ENCODE measurements around the gene FBLN5. TPM values are rescaled to one million over a fixed set of nuclear protein-coding genes. Genes with fewer than 3 reads are reported as not detected.
A peak's percentile ranks its signal among the peaks of the same experiment; 100 is the strongest.

The FBLN5 gene
- total and polyA plus RNA-seq, 5 experiments from 2014 or later = 7.2 to 37.7 (median 21.2) TPM

GRCh38 chr14:91918186-91918883, 29.2 kb downstream of the FBLN5 start:
- DNase-seq (no peak), ATAC-seq (no peak)
- Mint-ChIP-seq H3K27me3 (no peaks in the 10 kb centered on the region), H3K27ac (no peak overlapping the region), H3K4me1 (no peaks in the 10 kb centered on the region), H3K9me3 (peaks cover 0 to 4% (median 0%) of the 10 kb centered on the region in 9 donors), H3K4me3 (no peak overlapping the region), H3K36me3 (peaks cover 0 to 5% (median 1%) of the 10 kb centered on the region in 3 donors)
- POLR2A ChIA-PET = interaction anchor here (0.7 kb wide), 1 partner anchor 44 kb away, joined by 4 read pairs; no protein-coding TSS in a partner anchor

- no peak for ATAC-seq
- H3K9me3 Mint-ChIP-seq = peaks cover 0 to 4% (median 0%) of the 10 kb centered on the region in 9 donors
- peak overlapping the region in 2 of 10 donors; percentile 77 to 82 for H3K27ac Mint-ChIP-seq
- no peak for DNase-seq
- POLR2A ChIA-PET = interaction anchor here (0.7 to 2.1 kb wide), 10 partner anchors 16 to 102 kb away, joined by 3 to 15 read pairs (median 4); partner anchors contain the start of gene TC2N
- H3K4me1 Mint-ChIP-seq = peaks cover 10 to 33% (median 23%) of the 10 kb centered on the region in 4 donors
- peak overlapping the region in 1 of 10 donors; percentile 33 for H3K4me3 Mint-ChIP-seq
- no peaks in the 10 kb centered on the region for H3K27me3 Mint-ChIP-seq
- peaks cover 0 to 5% (median 1%) of the 10 kb centered on the region in 3 donors for H3K36me3 Mint-ChIP-seq
These were observed 35.5 kb downstream of the FBLN5 start for GRCh38 chr14:91912035-91912434.

- Mint-ChIP-seq H3K4me3 (peak overlapping the region in 7 of 10 donors; percentile 1 to 51 (median 39)), H3K9me3 (peaks cover 0 to 4% (median 0%) of the 10 kb centered on the region in 9 donors), H3K27ac (peak overlapping the region; percentile 22 to 87 (median 72)), H3K27me3 (no peaks in the 10 kb centered on the region), H3K36me3 (peaks cover 0 to 5% (median 1%) of the 10 kb centered on the region in 3 donors), H3K4me1 (peaks cover 11 to 33% (median 23%) of the 10 kb centered on the region in 4 donors)
- ATAC-seq (peak; percentile 90 to 92), DNase-seq (peak; percentile 12 to 73 (median 48))
- POLR2A ChIA-PET = interaction anchor here (0.7 to 2.1 kb wide), 13 partner anchors 15 to 402 kb away, joined by 3 to 15 read pairs (median 4); partner anchors contain the start of genes PPP4R3A and TC2N
These were observed 35.9 kb downstream of the FBLN5 start for GRCh38 chr14:91911474-91912032.

- no peaks in the 10 kb centered on the region for H3K36me3 Mint-ChIP-seq
- H3K4me3 Mint-ChIP-seq = no peak overlapping the region
- H3K27ac Mint-ChIP-seq = peak overlapping the region in 2 of 10 donors; percentile 55 to 58
- DNase-seq (no peak), ATAC-seq (no peak)
- no peaks in the 10 kb centered on the region for H3K9me3 Mint-ChIP-seq
- H3K27me3 Mint-ChIP-seq = no peaks in the 10 kb centered on the region
- H3K4me1 Mint-ChIP-seq = peaks cover 11 to 33% (median 24%) of the 10 kb centered on the region in 4 donors
- POLR2A ChIA-PET = interaction anchor here (0.7 to 1.7 kb wide), 5 partner anchors 17 to 400 kb away, joined by 3 to 15 read pairs (median 5); partner anchors contain the start of genes PPP4R3A and TC2N
These were observed 37.3 kb downstream of the FBLN5 start for GRCh38 chr14:91910196-91910595.

GRCh38 chr14:91906374-91906773, 41.1 kb downstream of the FBLN5 start:
- DNase-seq (no peak), ATAC-seq (no peak)

GRCh38 chr14:91904956-91905645, 42.4 kb downstream of the FBLN5 start:
- DNase-seq (no peak), ATAC-seq (no peak)
- Mint-ChIP-seq H3K36me3 (no peaks in the 10 kb centered on the region), H3K27ac (peak overlapping the region in 1 of 10 donors; percentile 2), H3K27me3 (no peaks in the 10 kb centered on the region), H3K4me1 (peaks cover 11 to 19% (median 15%) of the 10 kb centered on the region in 4 donors), H3K9me3 (no peaks in the 10 kb centered on the region), H3K4me3 (no peak overlapping the region)
- POLR2A ChIA-PET = interaction anchor here (1.1 kb wide), 1 partner anchor 32 kb away, joined by 4 read pairs; no protein-coding TSS in a partner anchor

More at GRCh38 chr14:91906374-91906773, 41.1 kb downstream of the FBLN5 start:
- Mint-ChIP-seq H3K4me1 (peaks cover 14 to 27% (median 26%) of the 10 kb centered on the region in 4 donors), H3K9me3 (no peaks in the 10 kb centered on the region), H3K4me3 (no peak overlapping the region), H3K27me3 (no peaks in the 10 kb centered on the region), H3K36me3 (no peaks in the 10 kb centered on the region), H3K27ac (peak overlapping the region in 1 of 10 donors; percentile 11)
- POLR2A ChIA-PET = interaction anchor here (0.9 to 1.4 kb wide), 2 partner anchors 32 to 34 kb away, joined by 4 read pairs; no protein-coding TSS in a partner anchor

- Mint-ChIP-seq H3K36me3 (no peaks in the 10 kb centered on the region), H3K4me1 (peaks cover 10 to 21% (median 13%) of the 10 kb centered on the region in 4 donors), H3K27ac (no peak overlapping the region), H3K27me3 (no peaks in the 10 kb centered on the region), H3K4me3 (no peak overlapping the region), H3K9me3 (no peaks in the 10 kb centered on the region)
- no peak for ATAC-seq
- DNase-seq = no peak
- POLR2A ChIA-PET = interaction anchor here (1.1 kb wide), 1 partner anchor 32 kb away, joined by 4 read pairs; no protein-coding TSS in a partner anchor
These were observed 43.0 kb downstream of the FBLN5 start for GRCh38 chr14:91904483-91904882.

- Mint-ChIP-seq H3K36me3 (no peaks in the 10 kb centered on the region), H3K4me1 (peaks cover 7 to 23% (median 9%) of the 10 kb centered on the region in 4 donors), H3K27ac (no peak overlapping the region), H3K27me3 (no peaks in the 10 kb centered on the region), H3K9me3 (no peaks in the 10 kb centered on the region), H3K4me3 (no peak overlapping the region)
- DNase-seq = no peak
- POLR2A ChIA-PET = no interaction called here
- no peak for ATAC-seq
These were observed 44.4 kb downstream of the FBLN5 start for GRCh38 chr14:91903070-91903469.

GRCh38 chr14:91902336-91902735, 45.2 kb downstream of the FBLN5 start:
- Mint-ChIP-seq H3K4me3 (no peak overlapping the region), H3K27me3 (no peaks in the 10 kb centered on the region), H3K27ac (peak overlapping the region in 1 of 10 donors; percentile 53), H3K4me1 (peaks cover 0 to 18% (median 8%) of the 10 kb centered on the region in 4 donors), H3K36me3 (no peaks in the 10 kb centered on the region), H3K9me3 (no peaks in the 10 kb centered on the region)
- no peak for DNase-seq
- POLR2A ChIA-PET = interaction anchor here (15.0 kb wide), 1 partner anchor 30 kb away, joined by 317 read pairs; the partner anchor contains the start of gene TC2N
- no peak for ATAC-seq

GRCh38 chr14:91901449-91902226, 45.9 kb downstream of the FBLN5 start:
- H3K9me3 Mint-ChIP-seq = no peaks in the 10 kb centered on the region
- no peak for DNase-seq
- H3K4me1 Mint-ChIP-seq = peaks cover 0 to 22% (median 9%) of the 10 kb centered on the region in 4 donors
- H3K36me3 Mint-ChIP-seq = no peaks in the 10 kb centered on the region
- no peaks in the 10 kb centered on the region for H3K27me3 Mint-ChIP-seq
- no peak overlapping the region for H3K4me3 Mint-ChIP-seq
- POLR2A ChIA-PET = interaction anchor here (0.7 to 15.0 kb wide), 2 partner anchors 30 to 38 kb away, joined by 3 to 317 read pairs; partner anchors contain the start of gene TC2N
- peak overlapping the region in 2 of 10 donors; percentile 12 to 20 for H3K27ac Mint-ChIP-seq
- no peak for ATAC-seq

GRCh38 chr14:91899806-91900205, 47.7 kb downstream of the FBLN5 start:
- Mint-ChIP-seq H3K36me3 (no peaks in the 10 kb centered on the region), H3K27ac (peak overlapping the region in 2 of 10 donors; percentile 38 to 52), H3K4me1 (peaks cover 3 to 31% (median 14%) of the 10 kb centered on the region in 4 donors), H3K27me3 (no peaks in the 10 kb centered on the region), H3K9me3 (no peaks in the 10 kb centered on the region), H3K4me3 (no peak overlapping the region)
- POLR2A ChIA-PET = interaction anchor here (0.8 to 15.0 kb wide), 8 partner anchors 28 to 388 kb away, joined by 3 to 317 read pairs (median 4); partner anchors contain the start of gene TC2N
- no peak for ATAC-seq
- no peak for DNase-seq

Measured in naive thymus-derived CD8-positive, alpha-beta T cell (primary cell).